Gastrocnemius medialis (tissue), 4 donors: Measurements from ENCODE around the gene ARHGAP26. TPM values are rescaled to one million over a fixed set of nuclear protein-coding genes. Genes with fewer than 3 reads are reported as not detected.

Experiments
- ATAC-seq, 2 donors: fragments of 150-250 bp; one replicate each; pipeline ENCODE4 v1.9.1; 2016
- DNase-seq, 2 donors: peaks; one replicate each; pipeline ENCODE4 v3.0.0-alpha.2; 2019
- H3K27ac ChIP-seq, 4 donors: fragments of 200-600 bp; sonication (generic); 1 replicate in 1 of 4; 2 replicates in 3 of 4; pipeline ENCODE4 v1.5.1; 2016 to 2018; ENCODE audit warnings: mild to moderate bottlenecking in 2 of 4, moderate library complexity in 1 of 4
- H3K27me3 ChIP-seq, 3 donors: fragments of 200-600 bp; sonication (generic) in 2 of 3; 1 replicate in 1 of 3; 2 replicates in 2 of 3; pipeline versions ENCODE4 v1.5.1 to v1.6.0; 2016 to 2019; ENCODE audit warnings: mild to moderate bottlenecking in 1 of 3, moderate library complexity in 1 of 3
- H3K36me3 ChIP-seq, 2 donors: fragments of 200-600 bp; sonication (generic) in 1 of 2; one replicate each; pipeline ENCODE4 v1.5.1; 2017 to 2018
- H3K4me1 ChIP-seq, 2 donors: fragments of 200-600 bp; sonication (generic) in 1 of 2; one replicate each; pipeline ENCODE4 v1.5.1; 2016 to 2017; ENCODE audit warnings: mild to moderate bottlenecking in 2 of 2
- H3K4me3 ChIP-seq, 4 donors: fragments of 200-600 bp; sonication (generic) in 3 of 4; 1 replicate in 1 of 4; 2 replicates in 3 of 4; pipeline ENCODE4 v1.5.1; 2016 to 2019; ENCODE audit warnings: mild to moderate bottlenecking in 2 of 4
- H3K9me3 ChIP-seq, 3 donors: fragments of 200-600 bp; sonication (generic) in 2 of 3; 1 replicate in 1 of 3; 2 replicates in 2 of 3; pipeline ENCODE4 v1.5.1; 2016 to 2019
- CTCF ChIP-seq, 5 experiments: fragments of 450-650 bp in 3 of 5; fragments of 200-600 bp in 2 of 5; sonication (generic) in 2 of 5; IDR thresholded peaks in 4 of 5; conservative IDR thresholded peaks in 1 of 5; 1 replicate in 4 of 5; 2 replicates in 1 of 5; pipeline ENCODE4 v1.5.1; 2016 to 2019; ENCODE audit warnings: antibody characterized with exemption in 5 of 5, mild to moderate bottlenecking in 3 of 5, moderate library complexity in 3 of 5
- POLR2A ChIP-seq, 2 donors: fragments of 450-650 bp; IDR thresholded peaks; one replicate each; pipeline ENCODE4 v1.6.1; 2017; ENCODE audit warnings: antibody characterized with exemption in 2 of 2, mild to moderate bottlenecking in 2 of 2, moderate library complexity in 2 of 2
- in situ Hi-C, 4 donors: fragments of 200-750 bp; cut with MboI; loops; one replicate each; pipeline versions ENCODE4 v1.15.0 to v1.8.0; 2017; ENCODE audit warnings: low sequenced_read_pairs in 4 of 4
- intact Hi-C: fragments of 100-400 bp; cut with DNase I; formaldehyde crosslinking; loops from one replicate; pipeline ENCODE4 v1.15.1; 2023; ENCODE audit warnings: low total_unique reads
- total RNA-seq, 4 donors: library from RNA; depleted of rRNA; stranded (reverse); fragments of >200 nt; gene quantifications; one replicate each; pipeline versions ENCODE4 v1.1.0 to v1.2.3, GENCODE V29; 2016

The ARHGAP26 gene
- total RNA-seq, 4 donors from 2014 or later = 9.1 to 22.4 (median 13.4) TPM

- Histone ChIP-seq H3K36me3 (peaks cover 0 to 1% of the 10 kb centered on the region in 2 donors), H3K4me3 (no peak overlapping the region), H3K9me3 (no peaks in the 10 kb centered on the region), H3K27ac (peak overlapping the region; percentile 60 to 70 (median 63)), H3K4me1 (peaks cover 39 to 41% of the 10 kb centered on the region in 2 donors), H3K27me3 (no peaks in the 10 kb centered on the region)
- intact Hi-C loops = no loop called here
- DNase-seq (no peak), ATAC-seq (no peak)
- in situ Hi-C loops = no loop called here
- TF ChIP-seq CTCF (IDR thresholded peaks at IDR 0.05 in 4 of 5, conservative IDR thresholded peaks at IDR 0.05 in 1 of 5) (no peak), POLR2A (IDR thresholded peaks at IDR 0.05) (no peak)
These were observed 385.3 kb downstream of the ARHGAP26 start for GRCh38 chr5:143155455-143155854.

GRCh38 chr5:143156086-143156485 lies 385.9 kb downstream of the ARHGAP26 start:
- ATAC-seq (no peak), DNase-seq (no peak)
- no peaks in the 10 kb centered on the region for H3K9me3 ChIP-seq
- intact Hi-C loops (no loop called here), in situ Hi-C loops (no loop called here)
- TF ChIP-seq CTCF (IDR thresholded peaks at IDR 0.05 in 4 of 5, conservative IDR thresholded peaks at IDR 0.05 in 1 of 5) = no peak
- no peak for TF ChIP-seq POLR2A (IDR thresholded peaks at IDR 0.05)
- H3K27ac ChIP-seq = peak overlapping the region; percentile 2 to 70 (median 36)
- no peak overlapping the region for H3K4me3 ChIP-seq
- peaks cover 41 to 47% of the 10 kb centered on the region in 2 donors for H3K4me1 ChIP-seq
- H3K36me3 ChIP-seq = no peaks in the 10 kb centered on the region
- H3K27me3 ChIP-seq = no peaks in the 10 kb centered on the region

- Histone ChIP-seq H3K27ac (peak overlapping the region; percentile 2 to 70 (median 36)), H3K27me3 (no peaks in the 10 kb centered on the region), H3K36me3 (no peaks in the 10 kb centered on the region), H3K4me1 (peaks cover 46 to 51% of the 10 kb centered on the region in 2 donors), H3K9me3 (no peaks in the 10 kb centered on the region), H3K4me3 (no peak overlapping the region)
- ATAC-seq (no peak), DNase-seq (no peak)
- intact Hi-C loops = no loop called here
- TF ChIP-seq CTCF (IDR thresholded peaks at IDR 0.05 in 4 of 5, conservative IDR thresholded peaks at IDR 0.05 in 1 of 5) (no peak), POLR2A (IDR thresholded peaks at IDR 0.05) (no peak)
- in situ Hi-C loops = no loop called here
These were observed 386.4 kb downstream of the ARHGAP26 start for GRCh38 chr5:143156572-143156971.

- no peak overlapping the region for H3K4me3 ChIP-seq
- H3K36me3 ChIP-seq = no peaks in the 10 kb centered on the region
- intact Hi-C loops (no loop called here), in situ Hi-C loops (no loop called here)
- no peak overlapping the region for H3K27ac ChIP-seq
- H3K4me1 ChIP-seq = peaks cover 33 to 48% of the 10 kb centered on the region in 2 donors
- ATAC-seq = no peak
- no peaks in the 10 kb centered on the region for H3K27me3 ChIP-seq
- DNase-seq = no peak
- H3K9me3 ChIP-seq = no peaks in the 10 kb centered on the region
- no peak for TF ChIP-seq POLR2A (IDR thresholded peaks at IDR 0.05)
- TF ChIP-seq CTCF (IDR thresholded peaks at IDR 0.05 in 4 of 5, conservative IDR thresholded peaks at IDR 0.05 in 1 of 5) = no peak
These were observed 388.9 kb downstream of the ARHGAP26 start for GRCh38 chr5:143159031-143159430.
